Measurements from ENCODE around the gene ZNF439.

The ZNF439 gene

DNA sequence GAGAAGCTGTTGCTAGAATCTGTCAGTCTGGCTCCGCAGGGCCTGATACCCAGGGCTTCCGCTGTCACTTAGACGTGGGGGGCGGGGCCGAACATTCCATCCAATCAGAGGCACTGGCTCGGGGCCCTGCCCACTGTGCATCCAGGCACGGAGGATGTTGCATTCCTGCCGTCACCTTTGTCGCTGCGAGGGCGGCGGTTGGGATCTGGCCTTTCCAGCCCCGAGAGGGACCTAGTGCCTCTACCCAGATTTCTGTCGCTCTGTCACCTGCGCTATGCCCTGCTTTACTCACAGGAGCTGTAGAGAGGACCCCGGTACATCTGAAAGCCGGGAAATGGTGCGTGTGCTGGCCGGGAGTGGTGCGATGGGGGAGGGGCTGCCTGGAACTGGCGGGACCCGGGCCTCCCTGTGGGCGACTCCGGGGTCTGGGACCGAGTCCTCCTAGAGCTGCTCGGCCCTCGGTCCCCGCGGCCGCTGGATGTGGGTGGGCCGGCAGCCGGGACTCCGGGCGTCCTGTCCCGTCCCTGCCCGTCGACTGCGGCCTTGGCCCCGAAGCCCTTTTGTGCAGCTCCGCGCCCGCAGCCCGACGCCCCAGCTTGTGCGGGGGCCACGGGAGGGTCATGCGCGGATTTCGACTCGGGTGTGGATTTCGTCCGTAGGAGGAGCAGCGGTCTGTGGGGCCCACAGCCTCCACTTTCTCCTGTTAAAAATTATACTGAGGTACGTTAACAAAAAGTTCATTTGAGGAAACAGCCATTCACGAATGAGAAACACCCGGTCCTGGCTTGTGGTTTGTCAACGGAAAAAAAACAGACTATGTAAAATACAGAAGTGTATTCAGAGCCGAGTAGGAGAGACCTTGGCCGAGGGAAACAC, at the start of gene ZNF439:
ZNF439 (plus strand) TSS at position 133 of the 876 bp plus-strand sequence; CDS start at position 275, 142 bp downstream.
- Histone ChIP-seq H3K27me3 (ENCODE audit: insufficient read depth, low read length) (no peaks in the 10 kb centered on the region; the same call in 1 of the 2 replicates), H3K4me1 (ENCODE audit: insufficient read depth, low read length, severe bottlenecking) (peaks cover 16% of the 10 kb centered on the region), H3K9ac (ENCODE audit: low read length) (peak within 1 kb of the TSS; percentile 74), H3F3A (ENCODE audit: insufficient read depth, low read length) (no peaks in the 10 kb centered on the region), H3K4me2 (ENCODE audit: low read length) (peak within 1 kb of the TSS; percentile 73), H4K20me1 (ENCODE audit: insufficient read depth, low read length) (no peaks in the 10 kb centered on the region), H3K9me2 (ENCODE audit: low read depth, low read length) (no peaks in the 10 kb centered on the region), H3K9me3 (ENCODE audit: low read length) (peaks cover 3% of the 10 kb centered on the region; the same call in 1 of the 2 replicates), H3K79me2 (ENCODE audit: insufficient read depth, low read length) (peaks cover 4% of the 10 kb centered on the region; the same call in 1 of the 2 replicates), H2AFZ (ENCODE audit: low read length) (peak within 1 kb of the TSS; percentile 68; the same call in 1 of the 2 replicates), H3K36me3 (ENCODE audit: insufficient read depth, low read length) (peaks cover 37% of the 10 kb centered on the region), H3K27ac (ENCODE audit: low read depth, low read length, poor library complexity, severe bottlenecking) (peak within 1 kb of the TSS; percentile 75), H3K4me3 (ENCODE audit: low read depth, low read length, poor library complexity, severe bottlenecking) (peak within 1 kb of the TSS; percentile 77)
- no peak for TF ChIP-seq EZH2 (IDR thresholded peaks at IDR 0.05; ENCODE audit: borderline replicate concordance, low read length)
- TF ChIP-seq, protein P1, sequence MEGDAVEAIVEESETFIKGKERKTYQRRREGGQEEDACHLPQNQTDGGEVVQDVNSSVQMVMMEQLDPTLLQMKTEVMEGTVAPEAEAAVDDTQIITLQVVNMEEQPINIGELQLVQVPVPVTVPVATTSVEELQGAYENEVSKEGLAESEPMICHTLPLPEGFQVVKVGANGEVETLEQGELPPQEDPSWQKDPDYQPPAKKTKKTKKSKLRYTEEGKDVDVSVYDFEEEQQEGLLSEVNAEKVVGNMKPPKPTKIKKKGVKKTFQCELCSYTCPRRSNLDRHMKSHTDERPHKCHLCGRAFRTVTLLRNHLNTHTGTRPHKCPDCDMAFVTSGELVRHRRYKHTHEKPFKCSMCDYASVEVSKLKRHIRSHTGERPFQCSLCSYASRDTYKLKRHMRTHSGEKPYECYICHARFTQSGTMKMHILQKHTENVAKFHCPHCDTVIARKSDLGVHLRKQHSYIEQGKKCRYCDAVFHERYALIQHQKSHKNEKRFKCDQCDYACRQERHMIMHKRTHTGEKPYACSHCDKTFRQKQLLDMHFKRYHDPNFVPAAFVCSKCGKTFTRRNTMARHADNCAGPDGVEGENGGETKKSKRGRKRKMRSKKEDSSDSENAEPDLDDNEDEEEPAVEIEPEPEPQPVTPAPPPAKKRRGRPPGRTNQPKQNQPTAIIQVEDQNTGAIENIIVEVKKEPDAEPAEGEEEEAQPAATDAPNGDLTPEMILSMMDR (IDR thresholded peaks at IDR 0.05; ENCODE audit: low read length) = no peak

DNA sequence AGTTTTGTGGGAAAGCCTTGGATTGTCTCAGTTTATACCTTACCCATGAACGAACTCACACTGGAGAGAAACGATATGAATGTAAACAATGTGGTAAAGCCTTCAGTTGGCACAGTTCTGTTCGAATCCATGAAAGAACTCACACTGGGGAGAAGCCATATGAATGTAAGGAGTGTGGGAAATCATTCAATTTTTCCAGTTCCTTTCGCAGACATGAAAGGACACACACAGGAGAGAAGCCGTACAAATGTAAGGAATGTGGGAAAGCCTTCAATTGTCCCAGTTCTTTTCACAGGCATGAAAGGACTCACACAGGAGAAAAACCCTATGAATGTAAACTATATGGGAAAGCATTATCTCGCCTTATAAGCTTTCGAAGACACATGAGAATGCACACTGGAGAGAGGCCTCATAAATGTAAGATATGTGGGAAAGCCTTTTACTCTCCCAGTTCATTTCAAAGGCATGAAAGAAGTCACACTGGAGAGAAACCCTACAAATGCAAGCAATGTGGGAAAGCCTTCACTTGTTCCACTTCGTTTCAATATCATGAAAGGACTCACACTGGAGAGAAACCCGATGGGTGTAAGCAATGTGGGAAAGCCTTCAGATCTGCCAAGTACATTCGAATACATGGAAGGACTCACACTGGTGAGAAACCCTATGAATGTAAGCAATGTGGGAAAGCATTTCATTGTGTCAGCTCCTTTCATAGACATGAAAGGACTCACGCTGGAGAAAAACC, 42.0 kb upstream of the ZNF439 start:
- H3K9me2 ChIP-seq (ENCODE audit: low read depth, low read length) = no peaks in the 10 kb centered on the region
- peaks cover 6% of the 10 kb centered on the region for H3K36me3 ChIP-seq (ENCODE audit: insufficient read depth, low read length)
- H2AFZ ChIP-seq (ENCODE audit: low read length) = no peak overlapping the region
- no peak overlapping the region for H3K4me2 ChIP-seq (ENCODE audit: low read length)
- no peak overlapping the region for H3K9ac ChIP-seq (ENCODE audit: low read length)
- H4K20me1 ChIP-seq (ENCODE audit: insufficient read depth, low read length) = no peaks in the 10 kb centered on the region
- H3F3A ChIP-seq (ENCODE audit: insufficient read depth, low read length) = no peaks in the 10 kb centered on the region; the same call in 1 of the 2 replicates
- H3K27ac ChIP-seq (ENCODE audit: low read depth, low read length, poor library complexity, severe bottlenecking) = no peak overlapping the region
- TF ChIP-seq, protein P1 (IDR thresholded peaks at IDR 0.05; ENCODE audit: low read length) = no peak
- TF ChIP-seq EZH2 (IDR thresholded peaks at IDR 0.05; ENCODE audit: borderline replicate concordance, low read length) = no peak
- H3K9me3 ChIP-seq (ENCODE audit: low read length) = peaks cover 35% of the 10 kb centered on the region
- H3K4me3 ChIP-seq (ENCODE audit: low read depth, low read length, poor library complexity, severe bottlenecking) = no peak overlapping the region
- H3K4me1 ChIP-seq (ENCODE audit: insufficient read depth, low read length, severe bottlenecking) = no peaks in the 10 kb centered on the region
- no peaks in the 10 kb centered on the region for H3K27me3 ChIP-seq (ENCODE audit: insufficient read depth, low read length)
- no peaks in the 10 kb centered on the region for H3K79me2 ChIP-seq (ENCODE audit: insufficient read depth, low read length)

DNA sequence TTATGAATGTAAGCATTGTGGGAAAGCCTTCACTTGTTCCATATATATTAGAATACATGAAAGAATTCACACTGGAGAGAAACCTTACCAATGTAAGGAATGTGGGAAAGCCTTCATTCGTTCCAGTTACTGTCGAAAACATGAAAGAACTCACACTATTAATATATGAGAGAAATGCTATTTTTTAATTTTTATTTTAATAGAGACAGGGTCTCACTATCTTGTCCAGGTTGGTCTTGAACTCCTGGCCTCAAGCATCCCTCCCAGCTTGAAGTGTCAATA, 41.5 kb upstream of the ZNF439 start:
- peaks cover 35% of the 10 kb centered on the region for H3K9me3 ChIP-seq (ENCODE audit: low read length)

More for the DNA sequence above, 41.5 kb upstream of the ZNF439 start:
- TF ChIP-seq, protein P1 (IDR thresholded peaks at IDR 0.05; ENCODE audit: low read length) = no peak
- TF ChIP-seq EZH2 (IDR thresholded peaks at IDR 0.05; ENCODE audit: borderline replicate concordance, low read length) = no peak
- Histone ChIP-seq H3K9me2 (ENCODE audit: low read depth, low read length) (no peaks in the 10 kb centered on the region), H3K27me3 (ENCODE audit: insufficient read depth, low read length) (no peaks in the 10 kb centered on the region), H3K36me3 (ENCODE audit: insufficient read depth, low read length) (peaks cover 6% of the 10 kb centered on the region), H3K27ac (ENCODE audit: low read depth, low read length, poor library complexity, severe bottlenecking) (no peak overlapping the region), H3K9ac (ENCODE audit: low read length) (no peak overlapping the region), H3K4me1 (ENCODE audit: insufficient read depth, low read length, severe bottlenecking) (no peaks in the 10 kb centered on the region), H3K4me3 (ENCODE audit: low read depth, low read length, poor library complexity, severe bottlenecking) (no peak overlapping the region), H3F3A (ENCODE audit: insufficient read depth, low read length) (no peaks in the 10 kb centered on the region; the same call in 1 of the 2 replicates), H3K79me2 (ENCODE audit: insufficient read depth, low read length) (no peaks in the 10 kb centered on the region), H4K20me1 (ENCODE audit: insufficient read depth, low read length) (no peaks in the 10 kb centered on the region), H2AFZ (ENCODE audit: low read length) (no peak overlapping the region), H3K4me2 (ENCODE audit: low read length) (no peak overlapping the region)
